Trophoblast cell (in vitro differentiated cells and primary cell): ENCODE measurements around the gene ADRA1B.

Source experiments
- DNase-seq, 2 donors: peaks; one replicate each; pipeline ENCODE4 v3.0.0-alpha.2; 2016
- H2AFZ ChIP-seq: 2 replicates; pipeline ENCODE4 v1.6.1; 2013; ENCODE audit warnings: low read length, moderate library complexity, mild to moderate bottlenecking; ENCODE audit not compliant: insufficient read depth, poor library complexity
- H2AK5ac ChIP-seq: 2 replicates; pipeline ENCODE4 v1.6.1; 2013; ENCODE audit warnings: mild to moderate bottlenecking, low read length
- H2BK120ac ChIP-seq: 2 replicates; pipeline ENCODE4 v1.6.1; 2013; ENCODE audit warnings: low read length, mild to moderate bottlenecking, moderate library complexity; ENCODE audit not compliant: insufficient read depth, poor library complexity
- H2BK12ac ChIP-seq: 2 replicates; pipeline ENCODE4 v1.6.1; 2013; ENCODE audit warnings: mild to moderate bottlenecking, low read length, moderate library complexity
- H2BK5ac ChIP-seq: 2 replicates; pipeline ENCODE4 v1.6.1; 2013; ENCODE audit warnings: low read length, low read depth, moderate library complexity, mild to moderate bottlenecking; ENCODE audit not compliant: poor library complexity
- H3K14ac ChIP-seq: 2 replicates; pipeline ENCODE4 v1.6.1; 2013; ENCODE audit warnings: mild to moderate bottlenecking, low read length
- H3K18ac ChIP-seq: 2 replicates; pipeline ENCODE4 v1.6.1; 2013; ENCODE audit warnings: mild to moderate bottlenecking, low read length
- H3K23ac ChIP-seq: 2 replicates; pipeline ENCODE4 v1.6.1; 2013; ENCODE audit warnings: low read length
- H3K27ac ChIP-seq: 2 replicates; pipeline ENCODE4 v1.5.1; 2013; ENCODE audit warnings: low read depth, mild to moderate bottlenecking, inconsistent platforms, low read length, moderate library complexity
- H3K27me3 ChIP-seq: 2 replicates; pipeline ENCODE4 v1.6.1; 2013; ENCODE audit warnings: inconsistent platforms, mild to moderate bottlenecking, low read length, moderate library complexity; ENCODE audit not compliant: insufficient read depth
- H3K36me3 ChIP-seq, 2 experiments: 1 replicate in 1 of 2; 2 replicates in 1 of 2; pipeline ENCODE4 v1.6.1; 2013; ENCODE audit warnings: low read length in 2 of 2, mild to moderate bottlenecking in 2 of 2, moderate library complexity in 1 of 2; ENCODE audit not compliant: insufficient read depth in 2 of 2, control insufficient read depth in 1 of 2
- H3K4ac ChIP-seq: 2 replicates; pipeline ENCODE4 v1.6.1; 2013; ENCODE audit warnings: low read depth, mild to moderate bottlenecking, low read length, moderate library complexity
- H3K4me1 ChIP-seq, 2 experiments: 1 replicate in 1 of 2; 2 replicates in 1 of 2; pipeline ENCODE4 v1.6.1; 2013; ENCODE audit warnings: low read length in 2 of 2, mild to moderate bottlenecking in 2 of 2, moderate library complexity in 1 of 2; ENCODE audit not compliant: insufficient read depth in 2 of 2, control insufficient read depth in 1 of 2
- H3K4me2 ChIP-seq: 2 replicates; pipeline ENCODE4 v1.6.1; 2013; ENCODE audit warnings: inconsistent platforms, mild to moderate bottlenecking, low read length, moderate library complexity
- H3K4me3 ChIP-seq: 2 replicates; pipeline ENCODE4 v1.5.1; 2013; ENCODE audit warnings: mild to moderate bottlenecking, low read depth, low read length, inconsistent platforms
- H3K79me1 ChIP-seq: one replicate; pipeline ENCODE4 v1.6.1; 2013; ENCODE audit warnings: low read length
- H3K79me2 ChIP-seq: 2 replicates; pipeline ENCODE4 v1.6.1; 2013; ENCODE audit warnings: low read length, mild to moderate bottlenecking; ENCODE audit not compliant: control insufficient read depth, insufficient read depth, poor library complexity
- H3K9ac ChIP-seq: 2 replicates; pipeline ENCODE4 v1.6.1; 2013; ENCODE audit warnings: mild to moderate bottlenecking, low read length
- H3K9me3 ChIP-seq: 2 replicates; pipeline ENCODE4 v1.6.1; 2013; ENCODE audit warnings: low read depth, mild to moderate bottlenecking, control low read depth, inconsistent platforms, low read length; ENCODE audit not compliant: insufficient read depth
- H4K12ac ChIP-seq: 2 replicates; pipeline ENCODE4 v1.6.1; 2013; ENCODE audit warnings: low read depth, mild to moderate bottlenecking, low read length, moderate library complexity
- H4K8ac ChIP-seq: 2 replicates; pipeline ENCODE4 v1.6.1; 2013; ENCODE audit warnings: low read depth, mild to moderate bottlenecking, low read length, moderate library complexity
- H4K91ac ChIP-seq: one replicate; pipeline ENCODE4 v1.6.1; 2013; ENCODE audit warnings: low read depth, mild to moderate bottlenecking, low read length, moderate library complexity
- WGBS: extraction: QIAGEN DNeasy Blood & Tissue Kit; methylation state at CpG from one replicate; pipeline ENCODE4 v1.1.7; 2013; ENCODE audit warnings: missing lambda C conversion rate; ENCODE audit not compliant: insufficient read length, insufficient coverage; ENCODE audit errors: extremely low coverage; 5-methylcytosine and 5-hydroxymethylcytosine counted together

The ADRA1B gene

DNA sequence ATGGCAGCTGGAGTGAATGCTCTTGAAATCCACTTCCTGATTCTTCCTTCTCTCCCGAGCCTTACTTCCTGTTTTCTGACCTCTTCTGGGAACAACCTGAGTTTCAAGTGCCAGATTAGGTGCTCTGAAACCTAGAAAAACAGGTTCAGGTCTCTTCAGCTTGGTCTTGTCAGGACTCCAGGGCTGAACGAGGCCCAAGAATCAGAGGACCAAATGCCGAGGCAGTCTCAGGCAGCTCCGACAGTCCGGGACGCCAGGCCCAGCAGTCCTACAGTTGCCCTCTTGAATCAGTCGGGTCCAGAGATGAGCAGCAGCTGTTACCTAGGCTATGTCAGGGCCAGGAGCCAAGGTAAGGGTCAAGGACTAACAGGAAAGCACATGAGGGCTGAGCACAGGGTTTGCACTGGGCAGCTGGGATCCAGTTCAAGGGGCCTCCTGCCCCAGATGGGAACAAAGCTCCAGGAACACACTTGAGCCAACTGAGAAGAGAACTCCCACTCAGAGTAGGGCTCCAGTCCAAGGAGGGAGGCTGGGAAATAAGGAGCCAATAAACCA lies 38.3 kb upstream of the ADRA1B start:
- H4K12ac ChIP-seq: no peak overlapping the region
- no peak overlapping the region for H3K9ac ChIP-seq
- peak overlapping the region; percentile 37 for H2BK5ac ChIP-seq
- H3K18ac ChIP-seq: peak overlapping the region; percentile 27
- DNase-seq: peak; percentile 13 to 26
- H4K8ac ChIP-seq: peak overlapping the region; percentile 15
- H3K23ac ChIP-seq: no peak overlapping the region
- no peaks in the 10 kb centered on the region for H3K36me3 ChIP-seq
- no peak overlapping the region for H3K27ac ChIP-seq
- H3K4me2 ChIP-seq: no peak overlapping the region
- H3K4me3 ChIP-seq: no peak overlapping the region
- peaks cover 13% of the 10 kb centered on the region in 2 experiments for H3K4me1 ChIP-seq
- H2BK120ac ChIP-seq: peak overlapping the region; percentile 44
- H2AK5ac ChIP-seq: peak overlapping the region; percentile 33
- H3K9me3 ChIP-seq: no peaks in the 10 kb centered on the region
- H3K4ac ChIP-seq: peak overlapping the region; percentile 31
- WGBS: no CpG with 5 or more reads among the region's 7 CpGs
- peak overlapping the region; percentile 74 for H4K91ac ChIP-seq
- H2AFZ ChIP-seq: peak overlapping the region; percentile 5
- H3K27me3 ChIP-seq: no peaks in the 10 kb centered on the region
- H3K79me2 ChIP-seq: no peaks in the 10 kb centered on the region
- peaks cover 14% of the 10 kb centered on the region for H3K79me1 ChIP-seq
- H3K14ac ChIP-seq: peak overlapping the region; percentile 15
- peak overlapping the region; percentile 89 for H2BK12ac ChIP-seq

GRCh38 chr5:159878988-159879471 lies 37.3 kb upstream of the ADRA1B start:
- Histone ChIP-seq H3K79me2 (no peaks in the 10 kb centered on the region), H2AK5ac (peak overlapping the region; percentile 27), H2BK5ac (peak overlapping the region; percentile 67), H3K4me1 (peaks cover 13% of the 10 kb centered on the region in 2 experiments), H3K4me3 (no peak overlapping the region), H3K9me3 (no peaks in the 10 kb centered on the region), H3K23ac (no peak overlapping the region), H3K36me3 (no peaks in the 10 kb centered on the region), H3K27ac (peak overlapping the region; percentile 31), H3K4me2 (peak overlapping the region; percentile 48), H2BK12ac (peak overlapping the region; percentile 30), H4K12ac (no peak overlapping the region), H3K14ac (peak overlapping the region; percentile 59), H2BK120ac (peak overlapping the region; percentile 77), H4K8ac (peak overlapping the region; percentile 72), H3K4ac (no peak overlapping the region), H3K27me3 (no peaks in the 10 kb centered on the region), H2AFZ (peak overlapping the region; percentile 50), H3K9ac (no peak overlapping the region), H3K18ac (no peak overlapping the region), H4K91ac (peak overlapping the region; percentile 76), H3K79me1 (peaks cover 14% of the 10 kb centered on the region)
- peak; percentile 77 to 81 for DNase-seq
- WGBS: no CpG with 5 or more reads among the region's 11 CpGs

DNA sequence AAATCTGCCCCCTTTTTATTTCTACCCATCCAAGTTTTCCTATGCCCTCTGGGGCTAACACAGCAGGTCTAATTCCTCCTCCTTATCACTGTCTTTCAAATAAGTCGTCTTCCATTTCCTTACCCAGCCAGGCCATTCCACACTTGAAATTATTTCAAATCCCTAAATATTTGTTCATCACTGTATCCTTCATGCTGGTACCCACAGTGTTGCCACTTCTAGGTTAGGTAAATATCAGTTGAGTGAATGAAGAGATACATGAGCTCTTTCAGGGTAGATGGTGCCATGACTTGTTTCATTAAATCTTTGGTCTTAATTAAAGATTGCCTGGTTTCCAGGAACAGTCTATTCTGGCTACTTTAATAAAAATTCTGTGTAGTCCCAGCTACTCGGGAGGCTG lies 35.6 kb upstream of the ADRA1B start:
- no peak overlapping the region for H3K4me3 ChIP-seq
- H3K9ac ChIP-seq: no peak overlapping the region
- H2AK5ac ChIP-seq: no peak overlapping the region
- no peak overlapping the region for H2BK5ac ChIP-seq
- H4K8ac ChIP-seq: no peak overlapping the region
- H3K79me2 ChIP-seq: no peaks in the 10 kb centered on the region
- no peak overlapping the region for H3K27ac ChIP-seq
- H4K91ac ChIP-seq: no peak overlapping the region
- no peaks in the 10 kb centered on the region for H3K27me3 ChIP-seq
- H3K79me1 ChIP-seq: peaks cover 14% of the 10 kb centered on the region
- H3K36me3 ChIP-seq: no peaks in the 10 kb centered on the region
- H2BK12ac ChIP-seq: no peak overlapping the region
- no peak overlapping the region for H3K18ac ChIP-seq
- H2BK120ac ChIP-seq: no peak overlapping the region
- no peak overlapping the region for H4K12ac ChIP-seq
- no peak overlapping the region for H2AFZ ChIP-seq
- DNase-seq: peak; percentile 87 to 88
- H3K4me2 ChIP-seq: no peak overlapping the region
- H3K23ac ChIP-seq: no peak overlapping the region
- no CpG with 5 or more reads among the region's 2 CpGs for WGBS
- no peak overlapping the region for H3K14ac ChIP-seq
- H3K4ac ChIP-seq: no peak overlapping the region
- no peaks in the 10 kb centered on the region for H3K9me3 ChIP-seq
- peaks cover 13% of the 10 kb centered on the region in 2 experiments for H3K4me1 ChIP-seq

GRCh38 chr5:159881967-159882366 lies 34.3 kb upstream of the ADRA1B start:
- H3K4me3 ChIP-seq: no peak overlapping the region
- no CpG with 5 or more reads among the region's 2 CpGs for WGBS
- H4K91ac ChIP-seq: no peak overlapping the region
- no peak overlapping the region for H3K18ac ChIP-seq
- no peak overlapping the region for H2AFZ ChIP-seq
- no peaks in the 10 kb centered on the region for H3K9me3 ChIP-seq
- peak overlapping the region; percentile 34 for H2BK12ac ChIP-seq
- no peak overlapping the region for H2BK120ac ChIP-seq
- H3K79me1 ChIP-seq: peaks cover 14% of the 10 kb centered on the region
- no peak for DNase-seq
- H3K4ac ChIP-seq: no peak overlapping the region
- H3K23ac ChIP-seq: no peak overlapping the region
- H3K4me2 ChIP-seq: no peak overlapping the region
- no peak overlapping the region for H3K14ac ChIP-seq
- H3K79me2 ChIP-seq: no peaks in the 10 kb centered on the region
- H3K9ac ChIP-seq: no peak overlapping the region
- no peak overlapping the region for H2AK5ac ChIP-seq
- H4K8ac ChIP-seq: no peak overlapping the region
- no peak overlapping the region for H3K27ac ChIP-seq
- no peaks in the 10 kb centered on the region for H3K27me3 ChIP-seq
- no peaks in the 10 kb centered on the region for H3K36me3 ChIP-seq
- H4K12ac ChIP-seq: no peak overlapping the region
- H2BK5ac ChIP-seq: no peak overlapping the region
- peaks cover 13% of the 10 kb centered on the region in 2 experiments for H3K4me1 ChIP-seq
